Right lobe of liver (tissue), 4 donors: ENCODE measurements around the gene PRDM16.

ENCODE experiments used
- POLR2A ChIP-seq: fragments of 450-650 bp; IDR thresholded peaks from one replicate; pipeline ENCODE4 v1.6.1; 2017; ENCODE audit warnings: antibody characterized with exemption, mild to moderate bottlenecking
- TF ChIP-seq, protein P1 (sequence below), 4 donors: fragments of 200-600 bp in 3 of 4; fragments of 450-650 bp in 1 of 4; IDR thresholded peaks; one replicate each; pipeline versions ENCODE4 v1.5.1 to v1.8.0; 2016 to 2022; ENCODE audit warnings: antibody characterized with exemption in 4 of 4, mild to moderate bottlenecking in 2 of 4
- donor health status: DM: no; HTN: no; CAD: no.
- donor health status: DM: no; HTN: no; CAD: no.
- donor health status: DM: no; HTN: yes; CAD: no.

DNA sequence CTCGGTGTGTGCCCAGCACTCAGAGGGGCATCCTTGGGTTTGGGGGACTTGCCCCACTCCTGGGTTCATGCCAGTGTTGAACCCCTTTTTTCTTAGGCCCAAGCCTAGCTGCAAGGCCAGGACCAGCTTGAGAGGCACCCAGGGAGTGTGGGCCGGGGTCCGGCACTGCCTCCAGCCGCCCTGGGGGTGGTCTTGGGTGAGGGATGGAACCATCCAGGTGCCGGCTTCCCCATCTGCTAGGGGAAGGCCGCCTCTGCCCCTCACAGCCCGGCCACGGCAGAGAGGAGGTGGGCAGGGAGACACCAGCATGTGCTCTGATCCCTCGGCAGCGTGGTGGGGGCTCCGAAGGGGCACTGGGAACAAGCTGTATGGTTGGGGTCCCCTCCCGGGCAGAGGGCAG is 335.3 kb downstream of the PRDM16 start:
- TF ChIP-seq POLR2A, result no peak
- TF ChIP-seq, protein P1, sequence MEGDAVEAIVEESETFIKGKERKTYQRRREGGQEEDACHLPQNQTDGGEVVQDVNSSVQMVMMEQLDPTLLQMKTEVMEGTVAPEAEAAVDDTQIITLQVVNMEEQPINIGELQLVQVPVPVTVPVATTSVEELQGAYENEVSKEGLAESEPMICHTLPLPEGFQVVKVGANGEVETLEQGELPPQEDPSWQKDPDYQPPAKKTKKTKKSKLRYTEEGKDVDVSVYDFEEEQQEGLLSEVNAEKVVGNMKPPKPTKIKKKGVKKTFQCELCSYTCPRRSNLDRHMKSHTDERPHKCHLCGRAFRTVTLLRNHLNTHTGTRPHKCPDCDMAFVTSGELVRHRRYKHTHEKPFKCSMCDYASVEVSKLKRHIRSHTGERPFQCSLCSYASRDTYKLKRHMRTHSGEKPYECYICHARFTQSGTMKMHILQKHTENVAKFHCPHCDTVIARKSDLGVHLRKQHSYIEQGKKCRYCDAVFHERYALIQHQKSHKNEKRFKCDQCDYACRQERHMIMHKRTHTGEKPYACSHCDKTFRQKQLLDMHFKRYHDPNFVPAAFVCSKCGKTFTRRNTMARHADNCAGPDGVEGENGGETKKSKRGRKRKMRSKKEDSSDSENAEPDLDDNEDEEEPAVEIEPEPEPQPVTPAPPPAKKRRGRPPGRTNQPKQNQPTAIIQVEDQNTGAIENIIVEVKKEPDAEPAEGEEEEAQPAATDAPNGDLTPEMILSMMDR (IDR thresholded peaks at IDR 0.05), result no peak
